NCI-H1105 treated with DMSO at 0.1 percent for 48 hours (cell line): ENCODE results near the gene SIRPB2.
"Not testable (repeated sequence)": the region's sequence is repeated elsewhere in the genome, so short reads cannot be mapped to it uniquely, and the experiment has no call there.

Source experiments
- DNase-seq: peaks from one replicate; lab custom pipeline; 2025; lab: John Stamatoyannopoulos, UW

The SIRPB2 gene

DNA sequence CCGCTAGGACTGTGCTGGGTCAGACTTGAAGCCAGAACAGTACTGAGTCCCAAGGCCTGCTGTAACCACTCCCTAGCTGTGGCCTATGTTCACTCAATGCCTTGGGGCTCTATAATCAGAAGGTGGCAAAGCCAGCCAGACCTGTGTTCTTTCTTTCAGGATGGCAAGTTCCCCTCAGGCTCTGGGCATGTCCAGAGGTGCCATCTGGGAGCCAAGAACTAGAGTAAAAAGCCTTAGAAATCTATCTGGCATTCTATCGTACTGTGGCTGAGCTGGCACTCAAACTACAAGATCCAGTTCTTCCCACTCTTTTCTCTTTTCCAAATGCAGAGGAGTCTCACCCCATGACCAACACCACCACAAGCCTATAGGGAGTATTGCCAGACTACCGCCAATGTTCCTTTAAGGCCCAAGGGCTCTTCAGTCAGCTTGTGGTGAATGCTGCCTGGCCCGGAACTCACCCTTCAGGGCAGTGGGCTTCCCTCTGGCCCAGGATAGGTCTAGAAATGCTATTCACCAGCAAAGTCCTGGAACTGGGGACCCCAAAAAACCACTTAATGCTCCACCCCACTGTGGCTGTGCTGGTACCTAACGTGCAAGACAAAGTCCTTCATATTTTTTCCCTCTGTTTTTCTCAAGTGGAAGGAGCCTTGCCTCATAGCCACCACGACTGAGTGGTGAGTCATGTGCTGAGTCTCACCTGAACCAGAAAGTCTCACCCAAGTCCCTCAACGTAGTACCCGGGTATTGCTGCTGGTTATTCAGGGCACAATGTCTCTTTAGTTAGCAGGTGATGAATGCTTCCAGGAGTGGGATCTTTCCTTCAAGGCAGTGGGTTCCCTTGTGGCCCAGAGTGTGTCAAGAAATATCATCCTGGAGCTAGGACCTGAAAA, 8.6 kb upstream of the SIRPB2 start:
- DNase-seq = no peak

DNA sequence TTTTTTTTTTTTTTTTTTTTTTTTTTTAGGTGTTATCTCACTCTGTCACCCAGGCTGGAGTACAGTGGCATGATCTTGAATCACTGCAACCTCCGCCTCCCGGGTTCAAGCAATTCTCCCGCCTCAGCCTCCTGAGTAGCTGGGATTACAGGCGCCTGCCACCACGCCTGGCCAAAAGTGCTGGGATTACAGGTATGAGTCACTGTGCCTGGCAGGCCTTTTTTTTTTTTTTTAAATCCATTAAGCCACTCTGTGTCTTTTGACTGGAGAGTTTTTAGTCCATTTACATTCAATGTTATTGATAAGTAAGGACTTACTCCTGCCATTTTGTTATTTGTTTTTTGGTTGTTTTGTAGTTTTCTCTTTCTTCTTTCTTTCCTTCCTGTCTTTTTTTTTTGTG, 6.2 kb upstream of the SIRPB2 start:
- DNase-seq = not testable (repeated sequence)

DNA sequence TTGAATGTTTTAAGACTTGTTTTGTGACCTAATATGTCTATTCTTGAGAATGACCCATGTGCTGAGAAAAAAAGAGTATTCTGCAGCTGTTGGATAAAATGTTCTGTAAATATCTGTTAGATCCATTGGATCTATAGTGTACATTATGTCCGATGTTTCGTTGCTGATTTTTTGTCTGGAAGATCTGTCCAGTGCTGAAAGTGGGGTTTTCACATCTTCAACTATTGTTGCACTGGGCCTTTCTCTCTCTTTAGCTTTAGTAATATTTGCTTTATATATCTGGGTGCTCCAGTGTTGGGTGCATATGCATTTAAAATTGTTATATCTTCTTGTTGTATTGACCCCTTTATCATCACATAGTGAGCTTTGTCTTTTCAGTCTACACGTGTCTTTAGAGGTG, 5.7 kb upstream of the SIRPB2 start:
- DNase-seq = no peak

GRCh38 chr20:1494436-1494835, 3.2 kb upstream of the SIRPB2 start:
- no peak for DNase-seq

DNA sequence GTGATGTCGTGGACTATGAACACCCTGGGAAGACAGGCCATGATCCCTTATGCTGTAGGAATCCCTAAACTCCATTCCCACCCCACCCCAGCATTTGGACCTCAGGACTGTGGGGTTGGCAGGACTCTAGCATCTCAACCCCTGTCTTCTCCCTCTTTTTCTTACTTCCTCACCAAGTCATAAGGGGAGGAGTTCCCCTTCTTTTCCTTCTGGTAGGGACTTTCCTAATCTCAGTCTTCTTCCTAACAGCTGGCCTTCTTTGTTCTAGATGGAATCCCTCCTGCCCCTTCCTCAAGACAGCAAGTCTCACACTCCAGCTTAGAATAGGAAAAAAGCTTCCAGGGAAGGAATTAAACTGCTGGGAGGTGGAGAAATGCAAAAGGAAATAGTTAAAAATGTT, 2.3 kb upstream of the SIRPB2 start:
- DNase-seq = no peak

DNA sequence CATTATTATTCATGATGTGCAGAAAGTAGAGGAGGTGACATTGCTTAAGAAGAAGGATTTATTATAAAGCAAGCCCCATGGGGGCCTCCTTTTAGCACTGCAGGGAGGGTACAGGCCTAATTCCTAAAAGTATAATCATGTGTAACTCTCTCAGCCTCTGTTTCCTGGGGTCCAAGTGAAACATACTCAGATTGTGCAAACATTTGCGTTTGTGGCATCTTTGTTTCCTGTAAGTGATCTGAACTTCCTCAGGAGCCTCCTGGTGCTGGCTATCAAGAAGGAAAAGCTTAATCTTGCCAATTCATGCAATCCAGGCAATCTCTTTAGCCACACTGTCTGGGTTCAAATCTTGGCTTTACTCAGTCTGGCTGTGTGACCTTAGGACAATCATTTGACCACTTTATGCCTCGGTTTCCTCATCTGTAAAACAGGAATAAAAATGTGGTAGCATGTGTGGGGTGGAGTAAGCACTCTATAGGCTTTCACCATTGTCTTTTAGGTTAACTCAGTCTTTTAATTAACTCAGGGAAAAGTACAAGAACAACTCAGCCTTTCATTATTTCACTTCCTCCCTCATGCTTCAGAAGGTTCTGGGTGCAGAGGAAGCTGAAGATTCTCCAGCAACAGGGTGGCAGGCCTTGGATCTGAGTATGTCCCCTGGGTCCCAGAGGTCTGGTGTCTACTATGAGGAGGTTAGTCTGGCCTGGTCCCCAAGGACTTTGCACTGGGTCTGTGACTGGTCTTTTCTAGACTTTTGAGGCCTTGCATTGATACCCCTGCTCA, 831 bp upstream of the SIRPB2 start:
- DNase-seq = no peak

DNA sequence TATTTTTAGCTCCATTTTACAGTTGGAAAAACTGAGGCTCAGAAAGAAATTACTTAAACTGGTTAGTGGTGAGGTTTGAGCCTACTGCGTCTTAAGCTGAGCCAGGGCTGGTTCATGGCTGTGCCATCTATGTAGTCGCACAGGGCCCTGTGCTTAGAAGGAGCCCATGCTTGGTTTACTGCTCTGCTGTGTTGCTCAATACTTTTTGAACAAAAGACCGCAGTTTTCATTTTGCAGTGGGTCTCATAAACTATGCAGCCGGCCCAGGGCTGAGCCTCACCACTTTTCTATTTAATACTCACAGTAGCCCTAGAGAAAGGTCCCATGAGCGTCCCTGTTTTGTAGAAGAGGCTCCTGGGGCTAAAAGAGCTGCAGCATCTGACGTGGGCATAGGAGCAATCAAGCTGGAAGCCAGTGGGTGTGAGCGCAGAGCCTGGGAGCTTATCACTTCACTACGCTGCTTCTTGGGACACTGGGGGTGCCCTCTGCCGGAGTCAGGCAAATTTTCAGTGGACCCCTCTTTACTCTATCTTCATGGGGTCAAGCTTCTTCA, 501 bp downstream of the SIRPB2 start:
- DNase-seq = no peak

DNA sequence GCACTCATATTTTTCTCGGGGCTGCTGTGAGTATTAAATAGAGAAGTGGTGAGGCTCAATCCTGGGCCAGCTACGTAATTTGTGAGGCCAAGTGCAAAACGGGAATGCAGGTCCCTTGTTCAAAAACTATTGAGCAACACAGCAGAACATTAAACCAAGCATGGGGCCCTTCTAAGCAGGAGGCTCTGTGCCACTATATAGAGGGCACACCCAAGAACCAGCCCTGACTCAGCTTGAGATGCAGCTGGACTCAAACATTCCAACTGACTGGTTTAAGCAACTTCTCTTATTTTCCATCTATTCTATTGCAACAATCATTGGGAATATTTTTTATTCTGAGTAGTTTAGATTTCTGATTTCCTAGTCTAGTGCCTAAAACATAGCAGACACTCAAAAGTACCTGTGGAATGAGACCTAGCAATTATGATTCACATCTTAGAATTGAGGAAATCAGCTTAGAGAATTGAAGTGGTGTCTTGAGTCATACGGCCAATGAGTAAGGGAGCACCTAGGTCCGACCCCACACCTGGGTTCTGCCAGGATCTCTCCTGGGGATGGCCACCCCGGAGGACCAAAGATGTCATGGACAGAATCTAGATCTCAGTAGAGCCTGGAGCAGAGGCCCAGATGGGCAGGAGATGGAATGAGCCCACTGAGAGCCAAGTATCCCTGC, 1.3 kb downstream of the SIRPB2 start:
- DNase-seq = no peak

DNA sequence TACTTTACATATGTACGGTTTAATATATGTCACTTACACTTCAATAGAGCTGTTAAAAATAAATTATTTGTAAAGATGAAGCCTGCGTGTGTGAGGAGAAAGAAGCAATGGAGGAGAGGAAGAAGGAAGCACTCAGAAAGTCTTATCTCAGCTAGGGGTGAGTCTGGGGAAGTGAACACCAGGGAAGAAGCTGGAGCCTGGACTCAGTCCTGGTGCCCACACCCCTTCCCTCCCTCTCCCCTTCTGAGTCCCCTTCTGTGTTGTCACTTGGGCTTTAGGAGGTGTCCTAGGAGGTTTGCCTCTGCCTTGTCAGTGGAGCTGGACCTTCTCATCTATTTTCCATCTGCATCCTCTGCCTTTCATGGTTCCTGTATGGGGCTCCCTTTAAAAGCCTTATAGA, 1.9 kb downstream of the SIRPB2 start:
- no peak for DNase-seq

- no peak for DNase-seq
Observed at GRCh38 chr20:1486566-1486965, 4.7 kb downstream of the SIRPB2 start.

DNA sequence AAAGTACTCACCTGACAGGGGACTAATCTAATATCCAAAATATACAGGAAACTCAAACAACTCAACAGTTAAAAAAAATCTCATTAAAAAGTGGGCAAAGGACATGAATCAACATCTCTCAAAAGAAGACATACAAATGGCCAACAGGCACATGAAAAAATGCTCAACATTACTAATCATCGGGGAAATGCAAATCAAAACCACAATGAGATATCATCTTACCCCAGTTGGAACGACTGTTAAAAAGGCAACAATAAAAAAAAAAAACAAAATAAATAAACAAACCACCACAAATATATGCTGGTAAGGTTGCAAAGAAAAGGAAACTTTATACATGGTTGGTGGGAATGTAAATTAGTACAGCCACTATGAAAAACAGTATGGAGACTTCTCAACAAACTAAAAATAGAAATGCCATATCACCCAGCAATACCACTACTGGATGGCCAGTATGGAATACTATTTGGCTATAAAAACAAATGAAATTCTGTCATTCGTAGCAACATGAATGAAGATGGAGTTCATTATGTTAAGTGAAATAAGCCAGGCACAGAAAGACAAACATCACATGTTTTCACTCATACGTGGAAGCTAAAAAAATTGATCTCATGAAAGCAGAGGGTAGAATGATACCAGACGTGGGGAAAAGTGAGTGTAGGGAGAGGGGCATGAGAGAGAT, 6.6 kb downstream of the SIRPB2 start:
- DNase-seq = no peak

- DNase-seq = no peak
Observed at GRCh38 chr20:1479831-1480595, 11.2 kb downstream of the SIRPB2 start.

GRCh38 chr20:1478566-1478965, 12.7 kb downstream of the SIRPB2 start:
- DNase-seq = no peak

DNA sequence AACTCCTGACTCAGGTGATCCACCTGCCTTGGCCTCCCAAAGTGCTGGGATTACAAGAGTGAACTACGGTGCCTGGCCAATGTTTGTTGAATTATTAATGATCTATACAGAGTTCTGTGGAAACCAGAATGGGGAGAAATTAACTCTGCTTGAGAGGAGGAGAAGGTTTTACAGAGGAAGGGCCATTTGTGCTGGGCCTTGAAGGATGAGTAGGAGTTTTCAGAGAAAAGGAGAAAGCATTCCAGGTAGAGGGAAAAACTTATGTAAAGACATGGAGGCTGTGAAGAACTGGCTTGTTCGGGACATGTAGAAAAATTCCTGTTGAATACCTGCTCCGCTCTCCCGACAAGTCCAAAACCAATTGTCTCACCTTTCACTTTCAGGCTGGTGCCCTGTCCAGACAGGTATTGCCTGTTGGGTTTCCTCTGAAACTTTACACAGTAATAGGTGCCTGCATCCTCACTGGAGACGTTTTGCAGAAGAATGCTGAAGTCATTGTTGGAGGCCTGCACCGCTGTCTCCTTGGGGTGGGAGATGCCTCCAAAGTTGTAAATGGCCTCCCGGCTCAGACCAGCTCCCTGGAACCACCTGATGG, 13.2 kb downstream of the SIRPB2 start:
- no peak for DNase-seq

DNA sequence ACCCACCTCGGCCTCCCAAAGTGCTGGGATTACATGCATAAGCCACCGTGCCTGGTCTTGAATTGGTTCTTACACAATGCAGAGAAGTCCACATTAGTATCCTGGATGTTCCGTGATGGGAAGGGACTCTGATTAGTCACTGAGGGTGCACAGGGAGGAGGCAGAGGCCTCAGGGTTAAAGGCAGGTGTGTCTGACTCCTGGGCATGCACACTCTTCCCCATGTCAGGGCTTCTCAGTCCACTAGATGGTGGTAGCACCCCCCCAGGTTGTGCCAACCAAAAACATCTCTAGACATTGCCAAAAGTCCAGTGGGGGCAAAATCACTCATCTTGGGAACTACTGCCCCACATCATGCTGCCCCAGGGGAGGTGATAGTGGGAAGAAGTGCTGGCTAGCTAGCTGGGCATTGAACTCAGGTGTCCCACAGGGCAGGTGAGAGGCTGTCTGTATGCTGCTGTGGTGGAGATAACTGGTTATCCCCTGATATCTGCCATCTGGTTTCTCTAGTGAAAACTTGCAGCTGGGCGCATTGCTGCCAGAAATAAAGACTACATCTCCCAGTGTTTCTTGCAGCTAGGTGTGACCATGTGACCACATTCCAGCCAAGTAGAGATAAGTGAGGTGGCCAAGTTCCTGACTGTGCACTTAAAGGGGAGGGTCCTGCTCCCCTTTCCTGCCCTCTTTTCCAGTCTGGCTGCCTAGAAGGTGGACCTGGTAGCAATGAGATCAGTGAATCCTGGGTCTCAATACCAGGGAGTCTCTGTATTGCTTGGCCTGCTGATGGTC, 16.2 kb downstream of the SIRPB2 start:
- no peak for DNase-seq

DNA sequence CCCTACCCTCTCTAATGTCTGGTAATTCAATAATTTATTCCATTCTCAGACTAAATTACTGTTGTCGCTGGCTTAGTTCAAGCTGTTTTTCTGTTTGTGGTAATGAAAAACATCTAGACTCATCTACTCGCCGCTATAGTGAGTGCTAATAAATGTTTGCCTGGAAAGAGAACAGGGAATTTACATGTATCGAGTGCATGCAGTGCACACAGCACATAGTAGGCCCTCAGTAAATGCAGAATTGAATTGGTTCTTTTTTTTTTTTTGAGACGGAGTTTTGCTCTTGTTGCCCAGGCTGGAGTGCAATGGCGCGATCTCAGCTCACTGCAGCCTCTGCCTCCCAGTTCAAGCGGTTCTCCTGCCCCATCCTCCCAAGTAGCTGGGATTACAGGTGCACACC, 16.9 kb downstream of the SIRPB2 start:
- DNase-seq = no peak

- no peak for DNase-seq
Observed at GRCh38 chr20:1473246-1474220, 17.7 kb downstream of the SIRPB2 start.

DNA sequence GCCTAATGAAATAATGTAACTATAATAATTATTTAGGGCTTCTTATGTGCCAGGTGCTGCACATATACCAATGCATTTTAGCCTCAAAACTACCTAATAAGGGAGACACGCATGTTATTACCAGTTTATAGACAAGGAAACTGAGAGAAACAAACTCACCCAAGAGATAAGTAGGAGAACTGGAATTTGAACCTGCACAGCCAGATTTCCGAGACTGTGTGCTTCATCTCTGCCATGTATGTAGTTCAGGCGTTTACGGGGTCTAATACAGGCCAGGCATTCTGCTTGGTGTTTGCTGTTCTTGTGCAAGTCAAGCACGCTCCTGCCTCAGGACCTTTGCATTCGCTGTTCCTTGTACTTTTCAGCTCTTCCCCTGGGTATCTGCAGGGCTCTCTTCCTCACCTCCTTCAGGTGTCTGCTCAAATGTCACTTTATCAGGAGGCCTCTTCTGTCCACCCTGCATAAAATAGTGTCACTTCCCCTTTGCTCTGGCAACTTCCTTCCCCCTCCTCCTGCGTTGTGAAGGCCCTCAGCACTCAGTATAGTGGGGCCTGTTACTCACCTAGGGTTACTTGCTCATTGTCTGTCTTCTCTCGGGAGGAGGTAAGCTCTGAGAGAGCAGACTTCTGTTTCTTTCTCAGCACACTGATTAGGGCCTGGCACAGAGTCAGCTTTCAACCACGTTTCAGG, 18.5 kb downstream of the SIRPB2 start:
- DNase-seq = no peak
